PFSK-1 (cell line): ENCODE results near the gene FMNL2.

ENCODE experiments used
- FOXP2 ChIP-seq: optimal IDR thresholded peaks from 2 replicates; pipeline ENCODE3; 2011; ENCODE audit warnings: borderline replicate concordance, control low read depth, inconsistent platforms; ENCODE audit not compliant: insufficient read depth; ENCODE audit errors: extremely low read length, extremely low read depth
- POLR2AphosphoS5 ChIP-seq: IDR thresholded peaks from 2 replicates; pipeline ENCODE4 v1.6.1; 2012; ENCODE audit warnings: low read depth, mild to moderate bottlenecking, control low read depth, low read length, moderate library complexity
- SIN3A ChIP-seq: IDR thresholded peaks from 2 replicates; pipeline ENCODE4 v1.6.1; 2012; ENCODE audit warnings: mild to moderate bottlenecking, low read length, moderate library complexity, borderline replicate concordance; ENCODE audit not compliant: insufficient read depth
- TAF1 ChIP-seq: IDR thresholded peaks from 2 replicates; pipeline ENCODE4 v1.6.1; 2012; ENCODE audit warnings: low read length, control low read depth, borderline replicate concordance; ENCODE audit not compliant: insufficient read depth
- TF ChIP-seq, protein P1 (sequence below), 2 experiments: IDR thresholded peaks; 2 replicates each; pipeline versions ENCODE4 v1.6.1 to v1.8.0; 2011 to 2012; ENCODE audit warnings: low read depth in 2 of 2, low read length in 2 of 2, control low read depth in 1 of 2, inconsistent platforms in 1 of 2, mild to moderate bottlenecking in 1 of 2, moderate library complexity in 1 of 2; ENCODE audit not compliant: insufficient read depth in 1 of 2

DNA sequence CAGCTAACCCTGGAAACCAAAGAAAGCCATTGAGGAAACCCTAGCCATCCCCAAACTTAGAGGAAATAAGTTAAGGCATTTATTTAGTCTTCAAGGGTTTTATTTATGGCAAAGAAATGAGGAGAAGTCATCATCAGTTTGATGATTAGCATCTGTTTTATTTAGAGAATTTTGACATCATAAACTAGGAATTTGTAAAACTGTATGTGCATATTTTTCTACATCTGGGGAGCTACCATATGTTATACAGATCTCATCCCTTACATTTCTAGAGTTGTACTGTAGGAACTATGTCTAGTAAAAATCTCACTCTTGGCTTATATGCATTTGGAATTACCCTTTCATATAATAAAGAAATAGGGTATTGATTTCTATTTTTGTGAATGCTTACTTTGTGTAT, 48.7 kb downstream of the FMNL2 start:
- TF ChIP-seq, protein P1, sequence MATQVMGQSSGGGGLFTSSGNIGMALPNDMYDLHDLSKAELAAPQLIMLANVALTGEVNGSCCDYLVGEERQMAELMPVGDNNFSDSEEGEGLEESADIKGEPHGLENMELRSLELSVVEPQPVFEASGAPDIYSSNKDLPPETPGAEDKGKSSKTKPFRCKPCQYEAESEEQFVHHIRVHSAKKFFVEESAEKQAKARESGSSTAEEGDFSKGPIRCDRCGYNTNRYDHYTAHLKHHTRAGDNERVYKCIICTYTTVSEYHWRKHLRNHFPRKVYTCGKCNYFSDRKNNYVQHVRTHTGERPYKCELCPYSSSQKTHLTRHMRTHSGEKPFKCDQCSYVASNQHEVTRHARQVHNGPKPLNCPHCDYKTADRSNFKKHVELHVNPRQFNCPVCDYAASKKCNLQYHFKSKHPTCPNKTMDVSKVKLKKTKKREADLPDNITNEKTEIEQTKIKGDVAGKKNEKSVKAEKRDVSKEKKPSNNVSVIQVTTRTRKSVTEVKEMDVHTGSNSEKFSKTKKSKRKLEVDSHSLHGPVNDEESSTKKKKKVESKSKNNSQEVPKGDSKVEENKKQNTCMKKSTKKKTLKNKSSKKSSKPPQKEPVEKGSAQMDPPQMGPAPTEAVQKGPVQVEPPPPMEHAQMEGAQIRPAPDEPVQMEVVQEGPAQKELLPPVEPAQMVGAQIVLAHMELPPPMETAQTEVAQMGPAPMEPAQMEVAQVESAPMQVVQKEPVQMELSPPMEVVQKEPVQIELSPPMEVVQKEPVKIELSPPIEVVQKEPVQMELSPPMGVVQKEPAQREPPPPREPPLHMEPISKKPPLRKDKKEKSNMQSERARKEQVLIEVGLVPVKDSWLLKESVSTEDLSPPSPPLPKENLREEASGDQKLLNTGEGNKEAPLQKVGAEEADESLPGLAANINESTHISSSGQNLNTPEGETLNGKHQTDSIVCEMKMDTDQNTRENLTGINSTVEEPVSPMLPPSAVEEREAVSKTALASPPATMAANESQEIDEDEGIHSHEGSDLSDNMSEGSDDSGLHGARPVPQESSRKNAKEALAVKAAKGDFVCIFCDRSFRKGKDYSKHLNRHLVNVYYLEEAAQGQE (IDR thresholded peaks at IDR 0.05; ENCODE audit: insufficient read depth in 1 of 2, low read depth in 2 of 2, low read length in 2 of 2), result no peak
- TF ChIP-seq POLR2AphosphoS5 (no peak), SIN3A (no peak), TAF1 (no peak), FOXP2 (no peak)
